ENCODE measurements around the gene GABARAPL1.

GRCh38 chr12:10243818-10244520, 31.3 kb downstream of the GABARAPL1 start:
- TF ChIP-seq CTCF (IDR thresholded peaks at IDR 0.05; ENCODE audit: poor library complexity, severe bottlenecking): no peak
- no peak for TF ChIP-seq SMC3 (conservative IDR thresholded peaks at IDR 0.05; ENCODE audit: poor library complexity)
- TF ChIP-seq RAD21 (conservative IDR thresholded peaks at IDR 0.05): no peak
- no peak for TF ChIP-seq EP300 (conservative IDR thresholded peaks at IDR 0.05; ENCODE audit: poor library complexity, severe bottlenecking)
- no peak for TF ChIP-seq POLR2AphosphoS5 (IDR thresholded peaks at IDR 0.05)
- TF ChIP-seq REST (IDR thresholded peaks at IDR 0.05; ENCODE audit: borderline replicate concordance): no peak
- no peak for TF ChIP-seq EZH2 (IDR thresholded peaks at IDR 0.05; ENCODE audit: borderline replicate concordance, insufficient read depth, low read length, poor library complexity, severe bottlenecking)

All from neural cell (in vitro differentiated cells).